OCI-LY3 (cell line): Measurements from ENCODE around the gene P3H2.

Experiments
- H2AFZ ChIP-seq: fragments of 200-600, 300-600 bp; shearing (Covaris generic); 2 replicates; pipeline ENCODE4 v1.6.0; 2014; ENCODE audit warnings: antibody characterized with exemption, low read depth, low read length
- H3K27ac ChIP-seq: fragments of 200-600, 300-600 bp; sonication (generic); 2 replicates; pipeline ENCODE4 v1.5.1; 2014; ENCODE audit warnings: mild to moderate bottlenecking, low read length, moderate library complexity, mixed read lengths
- H3K27me3 ChIP-seq: fragments of 200-600, 300-600 bp; sonication (generic); 2 replicates; pipeline ENCODE4 v1.6.1; 2014; ENCODE audit warnings: low read depth, low read length, mixed read lengths
- H3K36me3 ChIP-seq: fragments of 200-600, 300-600 bp; sonication (generic); replicated peaks from 2 replicates; pipeline ENCODE3; 2014; ENCODE audit warnings: low read depth, low read length, mixed read lengths
- H3K4me1 ChIP-seq: fragments of 300-600, 200-600 bp; sonication (generic); 2 replicates; pipeline ENCODE4 v1.6.1; 2014; ENCODE audit warnings: low read length, mixed read lengths
- H3K4me2 ChIP-seq: fragments of 200-600, 300-600 bp; sonication (generic); 2 replicates; pipeline ENCODE4 v1.6.1; 2014; ENCODE audit warnings: low read length, mixed read lengths
- H3K4me3 ChIP-seq: fragments of 300-600, 200-600 bp; sonication (generic); 2 replicates; pipeline ENCODE4 v1.5.1; 2014; ENCODE audit warnings: antibody characterized with exemption, mild to moderate bottlenecking, low read length, moderate library complexity
- H3K79me2 ChIP-seq: fragments of 300-600, 200-600 bp; shearing (Covaris generic); 2 replicates; pipeline ENCODE4 v1.6.1; 2014; ENCODE audit warnings: mild to moderate bottlenecking, low read length, mixed read lengths
- H3K9ac ChIP-seq: fragments of 300-600, 200-600 bp; shearing (Covaris generic); 2 replicates; pipeline ENCODE4 v1.6.0; 2014; ENCODE audit warnings: mild to moderate bottlenecking, low read length, moderate library complexity
- H3K9me3 ChIP-seq: fragments of 200-600, 300-600 bp; shearing (Covaris generic); 2 replicates; pipeline ENCODE4 v1.6.1; 2014; ENCODE audit warnings: low read length, mixed read lengths; ENCODE audit not compliant: insufficient read depth
- H4K20me1 ChIP-seq: fragments of 200-600, 300-600 bp; sonication (generic); 2 replicates; pipeline ENCODE4 v1.6.1; 2016; ENCODE audit warnings: low read length, mixed read lengths; ENCODE audit not compliant: insufficient read depth
- EZH2phosphoT487 ChIP-seq: fragments of 200-600 bp; shearing (Covaris generic); IDR thresholded peaks from 2 replicates; pipeline ENCODE4 v1.6.1; 2018; ENCODE audit warnings: antibody characterized with exemption, mixed run types, low read depth
- TF ChIP-seq, protein P1 (sequence below): fragments of 200-600, 300-600 bp; sonication (generic); IDR thresholded peaks from 2 replicates; pipeline ENCODE4 v1.5.1; 2014; ENCODE audit warnings: antibody characterized with exemption, low read length, low read depth

Gene P3H2

GRCh38 chr3:190076601-190077394 lies 43.9 kb downstream of the P3H2 start:
- Histone ChIP-seq H3K9ac (no peak overlapping the region), H3K4me2 (no peak overlapping the region)

DNA sequence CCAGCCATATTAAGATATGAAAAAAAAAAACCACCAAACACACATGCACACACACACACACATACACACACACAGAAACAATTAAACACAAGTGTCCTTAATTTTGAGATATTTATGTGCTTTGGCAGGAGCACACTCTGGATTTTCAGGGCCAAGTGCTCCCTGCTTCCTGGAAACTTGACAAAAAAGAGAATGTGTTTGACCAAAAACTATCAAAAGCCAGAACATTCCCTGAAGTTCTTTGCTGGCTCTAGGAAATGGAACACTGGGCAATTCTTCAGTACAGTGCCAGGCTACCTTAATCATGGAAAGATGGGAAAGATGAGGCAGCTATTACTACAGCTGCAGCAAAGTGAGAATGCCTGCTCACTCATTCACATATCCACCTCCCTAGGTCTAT lies 44.6 kb downstream of the P3H2 start:
- TF ChIP-seq EZH2phosphoT487 = no peak
- TF ChIP-seq, protein P1, sequence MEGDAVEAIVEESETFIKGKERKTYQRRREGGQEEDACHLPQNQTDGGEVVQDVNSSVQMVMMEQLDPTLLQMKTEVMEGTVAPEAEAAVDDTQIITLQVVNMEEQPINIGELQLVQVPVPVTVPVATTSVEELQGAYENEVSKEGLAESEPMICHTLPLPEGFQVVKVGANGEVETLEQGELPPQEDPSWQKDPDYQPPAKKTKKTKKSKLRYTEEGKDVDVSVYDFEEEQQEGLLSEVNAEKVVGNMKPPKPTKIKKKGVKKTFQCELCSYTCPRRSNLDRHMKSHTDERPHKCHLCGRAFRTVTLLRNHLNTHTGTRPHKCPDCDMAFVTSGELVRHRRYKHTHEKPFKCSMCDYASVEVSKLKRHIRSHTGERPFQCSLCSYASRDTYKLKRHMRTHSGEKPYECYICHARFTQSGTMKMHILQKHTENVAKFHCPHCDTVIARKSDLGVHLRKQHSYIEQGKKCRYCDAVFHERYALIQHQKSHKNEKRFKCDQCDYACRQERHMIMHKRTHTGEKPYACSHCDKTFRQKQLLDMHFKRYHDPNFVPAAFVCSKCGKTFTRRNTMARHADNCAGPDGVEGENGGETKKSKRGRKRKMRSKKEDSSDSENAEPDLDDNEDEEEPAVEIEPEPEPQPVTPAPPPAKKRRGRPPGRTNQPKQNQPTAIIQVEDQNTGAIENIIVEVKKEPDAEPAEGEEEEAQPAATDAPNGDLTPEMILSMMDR = no peak
- no peak overlapping the region for H3K27ac ChIP-seq

More at GRCh38 chr3:190076601-190077394, 43.9 kb downstream of the P3H2 start:
- H3K4me1 ChIP-seq = peaks cover 30% of the 10 kb centered on the region
- no peak overlapping the region for H2AFZ ChIP-seq
- no peak overlapping the region for H3K4me3 ChIP-seq
- H3K27ac ChIP-seq = no peak overlapping the region
- H4K20me1 ChIP-seq = no peaks in the 10 kb centered on the region
- H3K9me3 ChIP-seq = no peaks in the 10 kb centered on the region
- no peaks in the 10 kb centered on the region for H3K36me3 ChIP-seq
- H3K27me3 ChIP-seq = no peaks in the 10 kb centered on the region
- no peak for TF ChIP-seq EZH2phosphoT487
- TF ChIP-seq, protein P1 = no peak
- no peaks in the 10 kb centered on the region for H3K79me2 ChIP-seq

GRCh38 chr3:190074817-190075216 lies 45.9 kb downstream of the P3H2 start:
- H3K27ac ChIP-seq = no peak overlapping the region
- no peaks in the 10 kb centered on the region for H3K79me2 ChIP-seq
- no peaks in the 10 kb centered on the region for H3K36me3 ChIP-seq
- no peak for TF ChIP-seq EZH2phosphoT487
- TF ChIP-seq, protein P1 = peak; percentile 29; the same call in 1 of the 2 replicates
- H3K4me1 ChIP-seq = peaks cover 26% of the 10 kb centered on the region
- H3K4me2 ChIP-seq = peak overlapping the region; percentile 11
- H2AFZ ChIP-seq = no peak overlapping the region
- no peaks in the 10 kb centered on the region for H3K9me3 ChIP-seq
- no peaks in the 10 kb centered on the region for H4K20me1 ChIP-seq
- H3K27me3 ChIP-seq = no peaks in the 10 kb centered on the region
- no peak overlapping the region for H3K4me3 ChIP-seq
- no peak overlapping the region for H3K9ac ChIP-seq

More for the DNA sequence above, 44.6 kb downstream of the P3H2 start:
- Histone ChIP-seq H3K79me2 (no peaks in the 10 kb centered on the region), H3K4me1 (peaks cover 28% of the 10 kb centered on the region), H3K36me3 (no peaks in the 10 kb centered on the region), H3K9ac (no peak overlapping the region), H2AFZ (no peak overlapping the region), H3K9me3 (no peaks in the 10 kb centered on the region), H3K4me2 (no peak overlapping the region), H3K4me3 (no peak overlapping the region), H3K27me3 (no peaks in the 10 kb centered on the region), H4K20me1 (no peaks in the 10 kb centered on the region)

DNA sequence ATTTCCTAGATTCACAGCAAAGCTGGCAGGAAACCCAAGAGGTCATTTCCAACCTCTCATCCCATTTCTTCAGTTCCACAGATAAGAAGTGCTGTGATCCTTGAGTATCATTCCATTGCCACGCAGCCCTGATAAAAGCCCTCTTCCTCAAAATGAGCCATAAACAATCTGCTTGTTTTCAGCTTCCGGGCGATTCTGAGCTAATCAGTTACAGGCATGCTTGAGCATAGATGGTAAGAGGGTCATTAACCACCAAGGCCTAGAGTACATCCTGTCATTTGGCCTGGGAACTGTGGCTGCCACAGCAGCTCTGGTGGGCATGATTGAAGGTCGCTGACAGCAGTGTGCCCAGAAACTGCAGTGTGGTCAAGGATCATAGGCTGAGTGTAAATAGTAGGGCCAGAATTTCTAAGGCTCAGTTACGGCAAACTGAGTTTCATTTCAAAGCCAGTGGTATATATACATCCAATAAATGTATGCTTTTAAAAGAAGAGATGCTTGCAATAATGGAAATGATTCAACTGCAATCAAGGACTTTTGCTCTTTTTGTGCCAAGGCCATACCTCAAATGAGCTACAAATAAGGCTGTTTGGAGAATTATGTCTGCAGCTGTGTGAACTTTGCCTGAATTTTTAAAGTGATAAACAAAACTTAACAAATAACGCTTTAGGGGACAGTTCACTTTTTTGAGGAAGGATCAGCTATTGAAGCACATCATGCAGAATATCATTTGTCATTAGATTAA lies 47.3 kb downstream of the P3H2 start:
- H3K4me3 ChIP-seq = no peak overlapping the region
- H2AFZ ChIP-seq = no peak overlapping the region
- H3K27ac ChIP-seq = no peak overlapping the region
- no peaks in the 10 kb centered on the region for H3K27me3 ChIP-seq
- no peaks in the 10 kb centered on the region for H4K20me1 ChIP-seq
- peaks cover 26% of the 10 kb centered on the region for H3K4me1 ChIP-seq
- TF ChIP-seq, protein P1 = no peak
- no peak for TF ChIP-seq EZH2phosphoT487
- no peaks in the 10 kb centered on the region for H3K36me3 ChIP-seq
- peak overlapping the region; percentile 23 for H3K4me2 ChIP-seq
- no peaks in the 10 kb centered on the region for H3K9me3 ChIP-seq
- H3K9ac ChIP-seq = no peak overlapping the region
- H3K79me2 ChIP-seq = no peaks in the 10 kb centered on the region
